Panc1 (cell line): ENCODE results near the gene CUL4A. TPM values are rescaled to one million over a fixed set of nuclear protein-coding genes. Genes with fewer than 3 reads are reported as not detected.
A peak's percentile ranks its signal among the peaks of the same experiment; 100 is the strongest.

Experiments
- ATAC-seq: fragments of 200-7000 bp; cut with Tn5 transposase; 2 replicates; pipeline ENCODE4 v1.9.1; 2020; ENCODE audit warnings: mild to moderate bottlenecking, moderate library complexity
- BruUV-seq: library from RNA; stranded (reverse); fragments of 400-500 nt; replicated peaks from 2 replicates; lab custom pipeline; 2021; lab: Mats Ljungman, UMichigan
- CTCF ChIA-PET: fragments of 300-600 bp; sonication (Branson Sonifier 250); formaldehyde crosslinking; loops from one replicate; lab custom pipeline; 2022; ENCODE audit warnings: antibody characterized with exemption; lab: Charles Lee
- POLR2A ChIA-PET: fragments of 300-600 bp; sonication (Branson Sonifier 250); formaldehyde crosslinking; loops from one replicate; lab custom pipeline; 2022; ENCODE audit warnings: antibody characterized with exemption; lab: Charles Lee
- DNase-seq: peaks from one replicate; pipeline ENCODE4 v3.0.0-alpha.2; 2010; ENCODE audit warnings: low read depth, low spot score
- H3K27ac ChIP-seq: 2 replicates; pipeline ENCODE4 v1.5.1; 2011; ENCODE audit warnings: mild to moderate bottlenecking, low read length, inconsistent platforms
- H3K27me3 ChIP-seq: fragments of 200-500 bp; sonication (Bioruptor generic); 2 replicates; pipeline ENCODE4 v1.6.0; 2014; ENCODE audit warnings: low read length, inconsistent platforms; ENCODE audit not compliant: control insufficient read depth, insufficient read depth
- H3K36me3 ChIP-seq: fragments of 200-500 bp; sonication (Bioruptor generic); 2 replicates; pipeline ENCODE4 v1.5.1; 2014; ENCODE audit warnings: inconsistent platforms, mild to moderate bottlenecking, low read length, moderate library complexity; ENCODE audit not compliant: control insufficient read depth, insufficient read depth
- H3K4me1 ChIP-seq: 2 replicates; pipeline ENCODE4 v1.5.1; 2011; ENCODE audit warnings: inconsistent platforms, mild to moderate bottlenecking, low read length, moderate library complexity; ENCODE audit not compliant: control insufficient read depth, insufficient read depth
- H3K4me3 ChIP-seq, 2 experiments: 2 replicates each; pipeline ENCODE4 v1.5.1; 2011 to 2012; ENCODE audit warnings: low read depth in 2 of 2, low read length in 2 of 2, mild to moderate bottlenecking in 2 of 2, inconsistent platforms in 1 of 2, moderate library complexity in 1 of 2
- H3K9me3 ChIP-seq: fragments of 200-500 bp; sonication (Bioruptor generic); 2 replicates; pipeline ENCODE4 v1.5.1; 2014; ENCODE audit warnings: low read depth, mild to moderate bottlenecking, inconsistent platforms, low read length, moderate library complexity; ENCODE audit not compliant: control insufficient read depth, insufficient read depth
- POLR2AphosphoS5 ChIP-seq: IDR thresholded peaks from 2 replicates; pipeline ENCODE4 v1.6.1; 2012; ENCODE audit warnings: mild to moderate bottlenecking, low read depth, low read length, moderate library complexity
- SIN3A ChIP-seq: IDR thresholded peaks from 2 replicates; pipeline ENCODE4 v1.6.1; 2012; ENCODE audit warnings: low read depth, mild to moderate bottlenecking, low read length, moderate library complexity, borderline replicate concordance; ENCODE audit not compliant: insufficient read depth
- TCF7L2 ChIP-seq: IDR thresholded peaks from 2 replicates; pipeline ENCODE4 v1.6.1; 2011; ENCODE audit warnings: mild to moderate bottlenecking, low read depth, low read length, inconsistent platforms
- in situ Hi-C: cut with HindIII; loops from 2 replicates; pipeline ENCODE4 v1.10.0; 2016; ENCODE audit warnings: low sequenced_read_pairs, low pct_unique_long_range_greater_than_20kb
- intact Hi-C: fragments of 100-400 bp; cut with micrococcal nuclease; formaldehyde crosslinking; loops from one replicate; pipeline ENCODE4 v1.10.0; 2022; ENCODE audit not compliant: unreplicated experiment
- total RNA-seq: library from RNA; stranded (reverse); gene quantifications from one replicate; pipeline ENCODE4 v1.2.1, GENCODE V29; 2021; ENCODE audit not compliant: unreplicated experiment
- TF ChIP-seq, protein P1 (sequence below): fragments of 450-650 bp; IDR thresholded peaks from 2 replicates; pipeline ENCODE4 v1.5.1; 2017; ENCODE audit warnings: mild to moderate bottlenecking
- TF ChIP-seq, protein P2 (sequence below), 2 experiments: IDR thresholded peaks; 2 replicates each; pipeline ENCODE4 v1.6.1; 2011 to 2012; ENCODE audit warnings: low read depth in 2 of 2, control low read depth in 1 of 2, low read length in 1 of 2, mild to moderate bottlenecking in 1 of 2, moderate library complexity in 1 of 2; ENCODE audit not compliant: insufficient read depth in 1 of 2

Gene CUL4A
- total RNA-seq, 1 experiment from 2014 or later: 80.8 TPM

DNA sequence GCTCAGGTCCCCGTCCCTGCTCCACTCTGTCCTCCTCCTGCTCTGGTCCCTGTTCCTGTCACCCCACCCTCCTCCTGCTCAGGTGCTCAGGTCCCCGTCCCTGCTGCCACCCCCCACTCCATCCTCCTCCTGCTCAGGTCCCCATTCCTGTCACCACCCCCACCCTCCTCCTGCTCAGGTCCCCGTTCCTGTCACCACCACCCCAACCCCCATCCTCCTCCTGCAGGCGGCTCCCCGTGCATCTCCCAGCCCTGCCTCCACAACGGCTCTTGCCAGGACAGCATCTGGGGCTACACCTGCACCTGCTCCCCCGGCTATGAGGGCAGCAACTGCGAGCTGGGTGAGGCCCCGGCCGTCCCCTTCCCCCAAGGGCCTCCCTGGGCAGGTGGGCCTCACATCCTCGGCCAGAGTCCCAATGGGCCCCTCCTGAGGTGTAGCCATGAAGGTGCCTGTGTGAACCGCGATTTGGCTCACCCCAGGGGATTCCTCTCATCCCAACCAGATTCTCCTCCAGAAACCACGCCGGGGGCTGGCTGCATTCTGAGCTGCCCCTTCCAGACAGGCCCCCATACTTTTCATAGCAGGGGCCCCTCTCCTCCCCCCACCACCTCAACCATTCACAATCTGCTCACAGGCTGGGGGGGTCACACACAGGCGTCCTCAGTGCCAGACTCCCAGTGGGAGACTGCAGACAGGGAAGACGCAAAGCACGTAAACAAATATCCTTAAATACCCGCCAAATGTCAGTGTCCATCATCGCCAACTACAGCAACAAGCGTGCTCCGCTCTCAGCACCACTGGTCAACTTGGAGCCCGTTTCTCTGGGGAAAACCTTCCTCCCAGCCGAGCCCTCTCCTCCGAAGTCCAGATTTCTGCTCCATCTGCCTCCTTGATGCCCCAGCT, 46.4 kb upstream of the CUL4A start:
- intact Hi-C loops: no loop called here
- ChIA-PET CTCF (interaction anchor here (0.5 to 0.7 kb wide), 2 partner anchors 16 to 126 kb away, joined by 3 read pairs; no protein-coding TSS in a partner anchor), POLR2A (no interaction called here)
- H3K36me3 ChIP-seq: no peaks in the 10 kb centered on the region
- TF ChIP-seq SIN3A: no peak
- TF ChIP-seq, protein P1, sequence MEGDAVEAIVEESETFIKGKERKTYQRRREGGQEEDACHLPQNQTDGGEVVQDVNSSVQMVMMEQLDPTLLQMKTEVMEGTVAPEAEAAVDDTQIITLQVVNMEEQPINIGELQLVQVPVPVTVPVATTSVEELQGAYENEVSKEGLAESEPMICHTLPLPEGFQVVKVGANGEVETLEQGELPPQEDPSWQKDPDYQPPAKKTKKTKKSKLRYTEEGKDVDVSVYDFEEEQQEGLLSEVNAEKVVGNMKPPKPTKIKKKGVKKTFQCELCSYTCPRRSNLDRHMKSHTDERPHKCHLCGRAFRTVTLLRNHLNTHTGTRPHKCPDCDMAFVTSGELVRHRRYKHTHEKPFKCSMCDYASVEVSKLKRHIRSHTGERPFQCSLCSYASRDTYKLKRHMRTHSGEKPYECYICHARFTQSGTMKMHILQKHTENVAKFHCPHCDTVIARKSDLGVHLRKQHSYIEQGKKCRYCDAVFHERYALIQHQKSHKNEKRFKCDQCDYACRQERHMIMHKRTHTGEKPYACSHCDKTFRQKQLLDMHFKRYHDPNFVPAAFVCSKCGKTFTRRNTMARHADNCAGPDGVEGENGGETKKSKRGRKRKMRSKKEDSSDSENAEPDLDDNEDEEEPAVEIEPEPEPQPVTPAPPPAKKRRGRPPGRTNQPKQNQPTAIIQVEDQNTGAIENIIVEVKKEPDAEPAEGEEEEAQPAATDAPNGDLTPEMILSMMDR: no peak
- no peak for TF ChIP-seq POLR2AphosphoS5
- TF ChIP-seq, protein P2, sequence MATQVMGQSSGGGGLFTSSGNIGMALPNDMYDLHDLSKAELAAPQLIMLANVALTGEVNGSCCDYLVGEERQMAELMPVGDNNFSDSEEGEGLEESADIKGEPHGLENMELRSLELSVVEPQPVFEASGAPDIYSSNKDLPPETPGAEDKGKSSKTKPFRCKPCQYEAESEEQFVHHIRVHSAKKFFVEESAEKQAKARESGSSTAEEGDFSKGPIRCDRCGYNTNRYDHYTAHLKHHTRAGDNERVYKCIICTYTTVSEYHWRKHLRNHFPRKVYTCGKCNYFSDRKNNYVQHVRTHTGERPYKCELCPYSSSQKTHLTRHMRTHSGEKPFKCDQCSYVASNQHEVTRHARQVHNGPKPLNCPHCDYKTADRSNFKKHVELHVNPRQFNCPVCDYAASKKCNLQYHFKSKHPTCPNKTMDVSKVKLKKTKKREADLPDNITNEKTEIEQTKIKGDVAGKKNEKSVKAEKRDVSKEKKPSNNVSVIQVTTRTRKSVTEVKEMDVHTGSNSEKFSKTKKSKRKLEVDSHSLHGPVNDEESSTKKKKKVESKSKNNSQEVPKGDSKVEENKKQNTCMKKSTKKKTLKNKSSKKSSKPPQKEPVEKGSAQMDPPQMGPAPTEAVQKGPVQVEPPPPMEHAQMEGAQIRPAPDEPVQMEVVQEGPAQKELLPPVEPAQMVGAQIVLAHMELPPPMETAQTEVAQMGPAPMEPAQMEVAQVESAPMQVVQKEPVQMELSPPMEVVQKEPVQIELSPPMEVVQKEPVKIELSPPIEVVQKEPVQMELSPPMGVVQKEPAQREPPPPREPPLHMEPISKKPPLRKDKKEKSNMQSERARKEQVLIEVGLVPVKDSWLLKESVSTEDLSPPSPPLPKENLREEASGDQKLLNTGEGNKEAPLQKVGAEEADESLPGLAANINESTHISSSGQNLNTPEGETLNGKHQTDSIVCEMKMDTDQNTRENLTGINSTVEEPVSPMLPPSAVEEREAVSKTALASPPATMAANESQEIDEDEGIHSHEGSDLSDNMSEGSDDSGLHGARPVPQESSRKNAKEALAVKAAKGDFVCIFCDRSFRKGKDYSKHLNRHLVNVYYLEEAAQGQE (IDR thresholded peaks at IDR 0.05; ENCODE audit: insufficient read depth in 1 of 2, low read depth in 2 of 2, low read length in 1 of 2): no peak
- TF ChIP-seq TCF7L2: no peak
- peak; percentile 52; the same call in 1 of the 2 replicates for ATAC-seq
- no peaks in the 10 kb centered on the region for H3K27me3 ChIP-seq
- no peak overlapping the region for H3K4me3 ChIP-seq
- H3K27ac ChIP-seq: no peak overlapping the region
- no peaks in the 10 kb centered on the region; the same call in 1 of the 2 replicates for H3K4me1 ChIP-seq
- no peak for DNase-seq
- no TSS peak for BruUV-seq
- H3K9me3 ChIP-seq: no peaks in the 10 kb centered on the region
- in situ Hi-C loops: no loop called here

DNA sequence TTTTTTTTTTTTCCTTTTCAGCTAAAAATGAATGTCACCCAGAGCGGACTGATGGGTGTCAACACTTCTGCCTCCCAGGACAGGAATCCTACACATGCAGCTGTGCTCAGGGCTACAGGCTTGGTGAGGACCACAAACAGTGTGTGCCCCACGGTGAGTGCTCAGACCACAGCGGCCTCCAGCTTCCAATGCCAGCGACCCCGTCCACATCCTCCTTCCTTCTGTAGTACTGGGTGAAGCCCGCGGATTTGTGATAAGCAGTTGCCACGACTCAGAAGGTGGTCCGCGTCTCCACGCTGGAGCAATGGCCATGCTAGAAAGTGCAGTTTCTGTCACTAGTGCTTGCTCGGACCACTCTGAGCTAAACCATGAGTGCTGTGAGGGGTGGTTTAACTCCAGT, 44.9 kb upstream of the CUL4A start:
- ChIA-PET POLR2A (no interaction called here), CTCF (no interaction called here)
- Histone ChIP-seq H3K27me3 (no peaks in the 10 kb centered on the region), H3K27ac (no peak overlapping the region), H3K36me3 (no peaks in the 10 kb centered on the region), H3K9me3 (no peaks in the 10 kb centered on the region), H3K4me3 (no peak overlapping the region), H3K4me1 (no peaks in the 10 kb centered on the region; the same call in 1 of the 2 replicates)
- no peak for DNase-seq
- ATAC-seq: no peak
- intact Hi-C loops (no loop called here), in situ Hi-C loops (no loop called here)
- TF ChIP-seq SIN3A: no peak
- TF ChIP-seq POLR2AphosphoS5: no peak
- TF ChIP-seq, protein P2 (IDR thresholded peaks at IDR 0.05; ENCODE audit: insufficient read depth in 1 of 2, low read depth in 2 of 2, low read length in 1 of 2): no peak
- no TSS peak for BruUV-seq
